ENCODE results near the gene OR56A3. TPM values are rescaled to one million over a fixed set of nuclear protein-coding genes. Genes with fewer than 3 reads are reported as not detected.

The OR56A3 gene
- total RNA-seq, 3 donors from 2014 or later (not counting 1 experiment from before 2014, with no cell fraction given): not detected

GRCh38 chr11:5922749-5923426, 19.2 kb upstream of the OR56A3 start:
- Mint-ChIP-seq H3K9me3 (peaks cover 0 to 2% of the 10 kb centered on the region in 2 donors), H3K27me3 (ENCODE audit: low read depth in 2 of 2) (peaks cover 0 to 3% of the 10 kb centered on the region in 2 donors), H3K36me3 (peaks cover 13% of the 10 kb centered on the region), H3K27ac (no peak overlapping the region), H3K4me1 (no peaks in the 10 kb centered on the region), H3K4me3 (no peak overlapping the region)
- H3K4me1 ChIP-seq (ENCODE audit: control insufficient read depth, insufficient read depth, low read length): no peaks in the 10 kb centered on the region
- H3K27ac ChIP-seq (ENCODE audit: low read length): no peak overlapping the region
- ATAC-seq (no peak), DNase-seq (no peak)
- TF ChIP-seq CTCF (IDR thresholded peaks at IDR 0.05): no peak
- no peaks in the 10 kb centered on the region for H3K27me3 ChIP-seq (ENCODE audit: control insufficient read depth, insufficient read depth, low read length)
- no peaks in the 10 kb centered on the region for H3K36me3 ChIP-seq (ENCODE audit: control insufficient read depth, insufficient read depth, low read length)
- no peaks in the 10 kb centered on the region for H3K9me3 ChIP-seq (ENCODE audit: control insufficient read depth, insufficient read depth, low read length)
- WGBS (ENCODE audit: insufficient coverage): 83% methylated on average over 2 of the region's 2 CpGs
- H3K4me3 ChIP-seq (ENCODE audit: low read length): no peak overlapping the region
- intact Hi-C loops (cut with micrococcal nuclease): no loop called here

- H3K27me3 ChIP-seq (ENCODE audit: control insufficient read depth, insufficient read depth, low read length): no peaks in the 10 kb centered on the region
- H3K36me3 ChIP-seq (ENCODE audit: control insufficient read depth, insufficient read depth, low read length): no peaks in the 10 kb centered on the region
- ATAC-seq (no peak), DNase-seq (no peak)
- Mint-ChIP-seq H3K36me3 (peaks cover 13% of the 10 kb centered on the region), H3K4me1 (no peaks in the 10 kb centered on the region), H3K27ac (no peak overlapping the region), H3K27me3 (ENCODE audit: low read depth in 2 of 2) (peaks cover 0 to 5% of the 10 kb centered on the region in 2 donors), H3K4me3 (no peak overlapping the region), H3K9me3 (peaks cover 0 to 5% of the 10 kb centered on the region in 2 donors)
- H3K4me1 ChIP-seq (ENCODE audit: control insufficient read depth, insufficient read depth, low read length): no peaks in the 10 kb centered on the region
- no peaks in the 10 kb centered on the region for H3K9me3 ChIP-seq (ENCODE audit: control insufficient read depth, insufficient read depth, low read length)
- intact Hi-C loops (cut with micrococcal nuclease): no loop called here
- H3K27ac ChIP-seq (ENCODE audit: low read length): no peak overlapping the region
- H3K4me3 ChIP-seq (ENCODE audit: low read length): no peak overlapping the region
- no peak for TF ChIP-seq CTCF (IDR thresholded peaks at IDR 0.05)
Observed at GRCh38 chr11:5923427-5923776, 18.6 kb upstream of the OR56A3 start.

- Histone ChIP-seq H3K27ac (ENCODE audit: low read length) (no peak overlapping the region), H3K9me3 (ENCODE audit: control insufficient read depth, insufficient read depth, low read length) (no peaks in the 10 kb centered on the region), H3K36me3 (ENCODE audit: control insufficient read depth, insufficient read depth, low read length) (no peaks in the 10 kb centered on the region), H3K4me1 (ENCODE audit: control insufficient read depth, insufficient read depth, low read length) (no peaks in the 10 kb centered on the region), H3K4me3 (ENCODE audit: low read length) (no peak overlapping the region), H3K27me3 (ENCODE audit: control insufficient read depth, insufficient read depth, low read length) (no peaks in the 10 kb centered on the region)
- H3K27ac Mint-ChIP-seq: no peak overlapping the region
- ATAC-seq (no peak), DNase-seq (no peak)
- H3K4me3 Mint-ChIP-seq: no peak overlapping the region
- H3K27me3 Mint-ChIP-seq (ENCODE audit: low read depth in 2 of 2): peaks cover 0 to 6% of the 10 kb centered on the region in 2 donors
- no peaks in the 10 kb centered on the region for H3K4me1 Mint-ChIP-seq
- intact Hi-C loops (cut with micrococcal nuclease): no loop called here
- H3K36me3 Mint-ChIP-seq: peaks cover 13% of the 10 kb centered on the region
- TF ChIP-seq CTCF (IDR thresholded peaks at IDR 0.05): no peak
- peaks cover 0 to 6% of the 10 kb centered on the region in 2 donors for H3K9me3 Mint-ChIP-seq
Observed at GRCh38 chr11:5923794-5924193, 18.3 kb upstream of the OR56A3 start.

- intact Hi-C loops (cut with micrococcal nuclease): no loop called here
- Histone ChIP-seq H3K4me1 (ENCODE audit: control insufficient read depth, insufficient read depth, low read length) (no peaks in the 10 kb centered on the region), H3K9me3 (ENCODE audit: control insufficient read depth, insufficient read depth, low read length) (no peaks in the 10 kb centered on the region), H3K27me3 (ENCODE audit: control insufficient read depth, insufficient read depth, low read length) (no peaks in the 10 kb centered on the region), H3K4me3 (ENCODE audit: low read length) (no peak overlapping the region), H3K27ac (ENCODE audit: low read length) (no peak overlapping the region), H3K36me3 (ENCODE audit: control insufficient read depth, insufficient read depth, low read length) (no peaks in the 10 kb centered on the region)
- Mint-ChIP-seq H3K27me3 (ENCODE audit: low read depth in 2 of 2) (peaks cover 0 to 3% of the 10 kb centered on the region in 2 donors), H3K4me1 (no peaks in the 10 kb centered on the region), H3K27ac (no peak overlapping the region), H3K4me3 (no peak overlapping the region), H3K36me3 (peaks cover 13% of the 10 kb centered on the region), H3K9me3 (peaks cover 10 to 16% of the 10 kb centered on the region in 2 donors)
- ATAC-seq: no peak
- 95% methylated on average over 17 of the region's 17 CpGs for WGBS (ENCODE audit: insufficient coverage)
- DNase-seq: no peak
- no peak for TF ChIP-seq CTCF (IDR thresholded peaks at IDR 0.05)
Observed at GRCh38 chr11:5928271-5928670, 13.8 kb upstream of the OR56A3 start.

Data from natural killer cell (primary cell).